Neural cell (in vitro differentiated cells): ENCODE data around the gene NUBP1. TPM values are rescaled to one million over a fixed set of nuclear protein-coding genes. Genes with fewer than 3 reads are reported as not detected.

Source experiments
- H2AFZ ChIP-seq: fragments of 200-600, 300-800 bp; sonication (generic), shearing (Covaris generic); 2 replicates; pipeline ENCODE4 v1.6.0; 2014; ENCODE audit warnings: low read depth, mild to moderate bottlenecking, antibody characterized with exemption, low read length, moderate library complexity
- H3F3A ChIP-seq: fragments of 200-600 bp; shearing (Covaris generic); 2 replicates; pipeline ENCODE4 v1.6.1; 2016; ENCODE audit warnings: mild to moderate bottlenecking, moderate library complexity, mixed read lengths, antibody characterized with exemption, low read length; ENCODE audit not compliant: insufficient read depth, poor library complexity, severe bottlenecking
- H3K27ac ChIP-seq: fragments of 200-600, 300-800 bp; sonication (generic), shearing (Covaris generic); 2 replicates; pipeline ENCODE4 v1.5.1; 2014; ENCODE audit warnings: mild to moderate bottlenecking, low read length, moderate library complexity
- H3K27me3 ChIP-seq: fragments of 300-800, 200-600 bp; sonication (generic), shearing (Covaris generic); 2 replicates; pipeline ENCODE4 v1.6.0; 2014; ENCODE audit warnings: mild to moderate bottlenecking, low read depth, low read length, moderate library complexity; ENCODE audit not compliant: insufficient read depth
- H3K36me3 ChIP-seq: fragments of 300-800, 200-600 bp; sonication (generic), shearing (Covaris generic); 2 replicates; pipeline ENCODE4 v1.5.1; 2014; ENCODE audit warnings: mild to moderate bottlenecking, antibody characterized with exemption, low read length, moderate library complexity; ENCODE audit not compliant: insufficient read depth
- H3K4me2 ChIP-seq: fragments of 300-800, 200-600 bp; sonication (generic), shearing (Covaris generic); 2 replicates; pipeline ENCODE4 v1.6.0; 2014; ENCODE audit warnings: mild to moderate bottlenecking, low read length
- H3K4me3 ChIP-seq: fragments of 300-800, 200-600 bp; sonication (generic), shearing (Covaris generic); 2 replicates; pipeline ENCODE4 v1.5.1; 2014; ENCODE audit warnings: mild to moderate bottlenecking, low read length, moderate library complexity
- H3K79me2 ChIP-seq: fragments of 200-600 bp; shearing (Covaris generic); replicated peaks from 2 replicates; pipeline ENCODE4 v1.6.0; 2014; ENCODE audit warnings: mild to moderate bottlenecking, low read length, moderate library complexity; ENCODE audit not compliant: insufficient read depth
- H3K9ac ChIP-seq: fragments of 300-800, 200-600 bp; sonication (generic), shearing (Covaris generic); 2 replicates; pipeline ENCODE4 v1.6.1; 2016; ENCODE audit warnings: mild to moderate bottlenecking, low read length, mixed read lengths
- H3K9me2 ChIP-seq: fragments of 200-600 bp; shearing (Covaris generic); 2 replicates; pipeline ENCODE4 v1.6.1; 2016; ENCODE audit warnings: mild to moderate bottlenecking, low read length, mixed read lengths; ENCODE audit not compliant: insufficient read depth
- H3K9me3 ChIP-seq: fragments of 200-600, 300-800 bp; sonication (generic), shearing (Covaris generic); 2 replicates; pipeline ENCODE4 v1.6.1; 2016; ENCODE audit warnings: mild to moderate bottlenecking, mixed run types, low read length, moderate library complexity, mixed read lengths
- H4K20me1 ChIP-seq: fragments of 200-600 bp; shearing (Covaris generic); 2 replicates; pipeline ENCODE4 v1.6.1; 2016; ENCODE audit warnings: mild to moderate bottlenecking, mixed run types; ENCODE audit not compliant: insufficient read depth
- EP300 ChIP-seq: fragments of 450-650 bp; conservative IDR thresholded peaks from 2 replicates; pipeline ENCODE4 v1.6.1; 2014; ENCODE audit warnings: antibody characterized with exemption, mild to moderate bottlenecking, moderate library complexity; ENCODE audit not compliant: poor library complexity, severe bottlenecking
- EZH2 ChIP-seq: fragments of 200-600, 300-800 bp; shearing (Covaris generic), sonication (generic); IDR thresholded peaks from 2 replicates; pipeline ENCODE4 v1.6.1; 2014; ENCODE audit warnings: antibody characterized with exemption, low read length, borderline replicate concordance, mild to moderate bottlenecking; ENCODE audit not compliant: insufficient read depth, poor library complexity, severe bottlenecking
- MXI1 ChIP-seq: fragments of 450-650 bp; conservative IDR thresholded peaks from 2 replicates; pipeline ENCODE4 v1.6.1; 2014; ENCODE audit warnings: antibody characterized with exemption, mild to moderate bottlenecking; ENCODE audit not compliant: poor library complexity, severe bottlenecking
- POLR2AphosphoS5 ChIP-seq: IDR thresholded peaks from 2 replicates; pipeline ENCODE4 v1.6.1; 2012
- RAD21 ChIP-seq: fragments of 450-650 bp; conservative IDR thresholded peaks from 2 replicates; pipeline ENCODE4 v1.6.1; 2014; ENCODE audit warnings: antibody characterized with exemption, mild to moderate bottlenecking, moderate library complexity
- SMC3 ChIP-seq: fragments of 450-650 bp; conservative IDR thresholded peaks from 2 replicates; pipeline ENCODE4 v1.6.1; 2014; ENCODE audit warnings: antibody characterized with exemption, mild to moderate bottlenecking, moderate library complexity; ENCODE audit not compliant: poor library complexity
- TAF1 ChIP-seq: IDR thresholded peaks from 2 replicates; pipeline ENCODE4 v1.6.1; 2012; ENCODE audit warnings: low read depth
- polyA plus RNA-seq: library from polyadenylated mRNA; depleted of rRNA; stranded (reverse); fragments of >200 nt; gene quantifications from 2 replicates; pipeline ENCODE4 v1.2.3, GENCODE V29; 2014
- TF ChIP-seq, protein P1 (sequence below): IDR thresholded peaks from 2 replicates; pipeline ENCODE4 v1.6.1; 2012; ENCODE audit warnings: borderline replicate concordance
- TF ChIP-seq, protein P2 (sequence below): fragments of 450-650 bp; IDR thresholded peaks from 2 replicates; pipeline ENCODE4 v1.5.1; 2014; ENCODE audit warnings: antibody characterized with exemption, mild to moderate bottlenecking, moderate library complexity; ENCODE audit not compliant: poor library complexity, severe bottlenecking

The NUBP1 gene
- polyA plus RNA-seq, 1 donor from 2014 or later = 19.7 TPM

DNA sequence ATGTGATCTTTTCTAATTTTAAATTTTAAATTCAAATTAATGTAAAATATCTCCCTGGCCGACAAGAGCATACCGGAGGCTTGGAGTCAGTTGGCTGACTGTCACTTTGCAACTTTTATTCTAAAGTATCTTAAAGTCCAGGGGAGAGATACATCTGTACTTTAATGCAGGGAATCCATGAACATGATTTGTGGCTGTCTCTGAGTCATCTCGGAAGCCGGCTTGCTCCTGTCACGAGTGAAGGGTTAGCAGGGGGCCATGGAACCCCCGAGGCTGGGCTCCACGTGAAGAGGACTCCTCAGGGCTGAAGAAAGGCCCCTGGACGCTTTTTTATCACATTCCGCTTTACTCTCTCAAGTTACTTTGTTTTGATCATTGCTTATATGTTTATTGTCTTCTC, 61.7 kb downstream of the NUBP1 start:
- Histone ChIP-seq H3K36me3 (no peaks in the 10 kb centered on the region), H3K79me2 (no peaks in the 10 kb centered on the region), H3K9me3 (no peaks in the 10 kb centered on the region), H3F3A (no peaks in the 10 kb centered on the region), H3K27me3 (no peaks in the 10 kb centered on the region), H4K20me1 (no peaks in the 10 kb centered on the region), H3K9me2 (no peaks in the 10 kb centered on the region), H3K4me2 (no peak overlapping the region), H3K27ac (no peak overlapping the region), H2AFZ (no peak overlapping the region), H3K9ac (no peak overlapping the region), H3K4me3 (no peak overlapping the region)
- TF ChIP-seq POLR2AphosphoS5 = no peak
- no peak for TF ChIP-seq EP300
- no peak for TF ChIP-seq SMC3
- no peak for TF ChIP-seq RAD21

DNA sequence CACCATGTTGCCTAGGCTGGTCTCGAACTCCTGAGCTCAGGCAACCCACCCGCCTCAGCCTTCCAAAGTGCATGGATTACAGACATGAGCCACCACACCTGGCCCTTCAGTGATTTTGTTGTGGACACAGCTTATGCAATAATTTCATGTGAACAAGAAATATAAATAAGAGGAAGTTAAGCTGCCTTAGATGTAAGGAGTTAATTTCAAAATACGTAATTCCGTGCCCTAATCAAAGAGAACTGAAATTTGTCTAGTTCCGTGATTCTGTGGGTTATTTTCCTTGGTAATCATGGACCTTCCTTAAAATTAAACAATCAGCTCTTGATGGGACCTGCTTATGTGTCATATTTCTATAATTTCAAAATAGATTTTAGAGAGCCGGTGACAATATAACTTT, 63.1 kb downstream of the NUBP1 start:
- no peaks in the 10 kb centered on the region for H3F3A ChIP-seq
- H3K27ac ChIP-seq = no peak overlapping the region
- no peaks in the 10 kb centered on the region for H3K9me2 ChIP-seq
- H3K9ac ChIP-seq = no peak overlapping the region
- no peaks in the 10 kb centered on the region for H3K36me3 ChIP-seq
- H4K20me1 ChIP-seq = no peaks in the 10 kb centered on the region
- no peak overlapping the region for H2AFZ ChIP-seq
- no peak overlapping the region for H3K4me2 ChIP-seq
- H3K27me3 ChIP-seq = no peaks in the 10 kb centered on the region
- no peak for TF ChIP-seq EZH2
- no peak for TF ChIP-seq RAD21
- TF ChIP-seq, protein P1, sequence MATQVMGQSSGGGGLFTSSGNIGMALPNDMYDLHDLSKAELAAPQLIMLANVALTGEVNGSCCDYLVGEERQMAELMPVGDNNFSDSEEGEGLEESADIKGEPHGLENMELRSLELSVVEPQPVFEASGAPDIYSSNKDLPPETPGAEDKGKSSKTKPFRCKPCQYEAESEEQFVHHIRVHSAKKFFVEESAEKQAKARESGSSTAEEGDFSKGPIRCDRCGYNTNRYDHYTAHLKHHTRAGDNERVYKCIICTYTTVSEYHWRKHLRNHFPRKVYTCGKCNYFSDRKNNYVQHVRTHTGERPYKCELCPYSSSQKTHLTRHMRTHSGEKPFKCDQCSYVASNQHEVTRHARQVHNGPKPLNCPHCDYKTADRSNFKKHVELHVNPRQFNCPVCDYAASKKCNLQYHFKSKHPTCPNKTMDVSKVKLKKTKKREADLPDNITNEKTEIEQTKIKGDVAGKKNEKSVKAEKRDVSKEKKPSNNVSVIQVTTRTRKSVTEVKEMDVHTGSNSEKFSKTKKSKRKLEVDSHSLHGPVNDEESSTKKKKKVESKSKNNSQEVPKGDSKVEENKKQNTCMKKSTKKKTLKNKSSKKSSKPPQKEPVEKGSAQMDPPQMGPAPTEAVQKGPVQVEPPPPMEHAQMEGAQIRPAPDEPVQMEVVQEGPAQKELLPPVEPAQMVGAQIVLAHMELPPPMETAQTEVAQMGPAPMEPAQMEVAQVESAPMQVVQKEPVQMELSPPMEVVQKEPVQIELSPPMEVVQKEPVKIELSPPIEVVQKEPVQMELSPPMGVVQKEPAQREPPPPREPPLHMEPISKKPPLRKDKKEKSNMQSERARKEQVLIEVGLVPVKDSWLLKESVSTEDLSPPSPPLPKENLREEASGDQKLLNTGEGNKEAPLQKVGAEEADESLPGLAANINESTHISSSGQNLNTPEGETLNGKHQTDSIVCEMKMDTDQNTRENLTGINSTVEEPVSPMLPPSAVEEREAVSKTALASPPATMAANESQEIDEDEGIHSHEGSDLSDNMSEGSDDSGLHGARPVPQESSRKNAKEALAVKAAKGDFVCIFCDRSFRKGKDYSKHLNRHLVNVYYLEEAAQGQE = no peak
- no peak for TF ChIP-seq POLR2AphosphoS5
- TF ChIP-seq MXI1 = no peak
- no peak for TF ChIP-seq EP300
- no peak for TF ChIP-seq SMC3
- TF ChIP-seq, protein P2, sequence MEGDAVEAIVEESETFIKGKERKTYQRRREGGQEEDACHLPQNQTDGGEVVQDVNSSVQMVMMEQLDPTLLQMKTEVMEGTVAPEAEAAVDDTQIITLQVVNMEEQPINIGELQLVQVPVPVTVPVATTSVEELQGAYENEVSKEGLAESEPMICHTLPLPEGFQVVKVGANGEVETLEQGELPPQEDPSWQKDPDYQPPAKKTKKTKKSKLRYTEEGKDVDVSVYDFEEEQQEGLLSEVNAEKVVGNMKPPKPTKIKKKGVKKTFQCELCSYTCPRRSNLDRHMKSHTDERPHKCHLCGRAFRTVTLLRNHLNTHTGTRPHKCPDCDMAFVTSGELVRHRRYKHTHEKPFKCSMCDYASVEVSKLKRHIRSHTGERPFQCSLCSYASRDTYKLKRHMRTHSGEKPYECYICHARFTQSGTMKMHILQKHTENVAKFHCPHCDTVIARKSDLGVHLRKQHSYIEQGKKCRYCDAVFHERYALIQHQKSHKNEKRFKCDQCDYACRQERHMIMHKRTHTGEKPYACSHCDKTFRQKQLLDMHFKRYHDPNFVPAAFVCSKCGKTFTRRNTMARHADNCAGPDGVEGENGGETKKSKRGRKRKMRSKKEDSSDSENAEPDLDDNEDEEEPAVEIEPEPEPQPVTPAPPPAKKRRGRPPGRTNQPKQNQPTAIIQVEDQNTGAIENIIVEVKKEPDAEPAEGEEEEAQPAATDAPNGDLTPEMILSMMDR = no peak
- TF ChIP-seq TAF1 = no peak
- H3K79me2 ChIP-seq = no peaks in the 10 kb centered on the region
- H3K9me3 ChIP-seq = no peaks in the 10 kb centered on the region
- no peak overlapping the region for H3K4me3 ChIP-seq

DNA sequence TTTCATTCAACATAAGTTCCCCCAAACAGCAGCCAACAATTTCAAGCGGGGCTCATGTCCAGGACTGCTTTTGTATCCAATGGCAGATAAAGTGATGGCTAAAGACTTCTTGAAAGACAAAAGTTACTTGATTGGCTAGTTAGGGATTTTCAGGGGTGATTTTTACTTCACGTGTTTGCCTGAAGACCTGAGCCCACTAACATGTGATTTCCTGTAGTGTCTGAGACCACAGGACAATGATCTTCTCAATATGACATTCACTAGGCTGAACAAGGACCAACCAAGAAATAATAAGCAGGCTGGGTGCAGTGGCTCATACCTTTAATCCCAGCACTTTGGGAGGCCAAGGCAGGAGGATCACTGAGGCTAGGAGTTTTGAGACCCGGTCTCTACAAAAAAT, 64.6 kb downstream of the NUBP1 start:
- H4K20me1 ChIP-seq = no peaks in the 10 kb centered on the region
- no peaks in the 10 kb centered on the region for H3K27me3 ChIP-seq
- no peak overlapping the region for H3K4me3 ChIP-seq
- H3K79me2 ChIP-seq = no peaks in the 10 kb centered on the region
- H3F3A ChIP-seq = no peaks in the 10 kb centered on the region
- no peak overlapping the region for H3K27ac ChIP-seq
- no peak overlapping the region for H3K9ac ChIP-seq
- no peaks in the 10 kb centered on the region for H3K9me2 ChIP-seq
- H3K4me2 ChIP-seq = no peak overlapping the region
- TF ChIP-seq EZH2 (no peak), TAF1 (no peak), POLR2AphosphoS5 (no peak), EP300 (no peak), RAD21 (no peak), MXI1 (no peak), SMC3 (no peak)
- TF ChIP-seq, protein P2 = no peak
- TF ChIP-seq, protein P1 = no peak
- H3K9me3 ChIP-seq = no peaks in the 10 kb centered on the region
- H3K36me3 ChIP-seq = no peaks in the 10 kb centered on the region
- H2AFZ ChIP-seq = no peak overlapping the region
